ENCODE measurements around the gene CUL9.

GRCh38 chr6:43181621-43181941, 415 bp upstream of the CUL9 start:
- TF ChIP-seq ZNF114 (CRISPR knock-in tag; IDR thresholded peaks at IDR 0.05) (no peak), POLR2AphosphoS5 (IDR thresholded peaks at IDR 0.05; ENCODE audit: low read depth) (no peak), CREB1 (CRISPR knock-in tag; IDR thresholded peaks at IDR 0.05; ENCODE audit: low read depth) (no peak), JUNB (IDR thresholded peaks at IDR 0.05; ENCODE audit: unreplicated experiment) (no peak)
- TF ChIP-seq, protein P1, sequence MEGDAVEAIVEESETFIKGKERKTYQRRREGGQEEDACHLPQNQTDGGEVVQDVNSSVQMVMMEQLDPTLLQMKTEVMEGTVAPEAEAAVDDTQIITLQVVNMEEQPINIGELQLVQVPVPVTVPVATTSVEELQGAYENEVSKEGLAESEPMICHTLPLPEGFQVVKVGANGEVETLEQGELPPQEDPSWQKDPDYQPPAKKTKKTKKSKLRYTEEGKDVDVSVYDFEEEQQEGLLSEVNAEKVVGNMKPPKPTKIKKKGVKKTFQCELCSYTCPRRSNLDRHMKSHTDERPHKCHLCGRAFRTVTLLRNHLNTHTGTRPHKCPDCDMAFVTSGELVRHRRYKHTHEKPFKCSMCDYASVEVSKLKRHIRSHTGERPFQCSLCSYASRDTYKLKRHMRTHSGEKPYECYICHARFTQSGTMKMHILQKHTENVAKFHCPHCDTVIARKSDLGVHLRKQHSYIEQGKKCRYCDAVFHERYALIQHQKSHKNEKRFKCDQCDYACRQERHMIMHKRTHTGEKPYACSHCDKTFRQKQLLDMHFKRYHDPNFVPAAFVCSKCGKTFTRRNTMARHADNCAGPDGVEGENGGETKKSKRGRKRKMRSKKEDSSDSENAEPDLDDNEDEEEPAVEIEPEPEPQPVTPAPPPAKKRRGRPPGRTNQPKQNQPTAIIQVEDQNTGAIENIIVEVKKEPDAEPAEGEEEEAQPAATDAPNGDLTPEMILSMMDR (conservative IDR thresholded peaks at IDR 0.05; ENCODE audit: low read depth in 2 of 2), result no peak
